ENCODE measurements around the gene CASKIN1.

CASKIN1 gene

GRCh38 chr16:2196162-2196980 is at the start of gene CASKIN1:
CASKIN1 (minus strand) TSS chr16:2196605; CDS start chr16:2196432, 173 bp downstream.
- no peak for DNase-seq
- Histone ChIP-seq H3K9me3 (no peaks in the 10 kb centered on the region), H3K27ac (no peak within 1 kb of the TSS), H3K4me1 (peaks cover 0 to 21% (median 16%) of the 10 kb centered on the region in 4 donors), H3K36me3 (no peaks in the 10 kb centered on the region), H3K4me3 (peak within 1 kb of the TSS; percentile 33 to 50), H3K27me3 (peaks cover 2 to 64% of the 10 kb centered on the region in 2 donors)
- no peak for TF ChIP-seq CTCF (IDR thresholded peaks at IDR 0.05)
- intact Hi-C loops (cut with DNase I; ENCODE audit: low total_unique reads): no loop called here

GRCh38 chr16:2244926-2245795 is 48.8 kb upstream of the CASKIN1 start:
- DNase-seq: no peak
- Histone ChIP-seq H3K4me1 (peaks cover 0 to 6% (median 2%) of the 10 kb centered on the region in 4 donors), H3K36me3 (peaks cover 43 to 67% (median 49%) of the 10 kb centered on the region in 3 donors), H3K9me3 (no peaks in the 10 kb centered on the region), H3K27ac (no peak overlapping the region), H3K4me3 (no peak overlapping the region), H3K27me3 (no peaks in the 10 kb centered on the region)
- intact Hi-C loops (cut with DNase I; ENCODE audit: low total_unique reads): no loop called here
- TF ChIP-seq CTCF (IDR thresholded peaks at IDR 0.05): no peak

GRCh38 chr16:2244301-2244700 is 47.9 kb upstream of the CASKIN1 start:
- Histone ChIP-seq H3K4me3 (no peak overlapping the region), H3K9me3 (no peaks in the 10 kb centered on the region), H3K27me3 (no peaks in the 10 kb centered on the region), H3K36me3 (peaks cover 43 to 76% (median 49%) of the 10 kb centered on the region in 3 donors), H3K4me1 (no peaks in the 10 kb centered on the region), H3K27ac (no peak overlapping the region)
- intact Hi-C loops (cut with DNase I; ENCODE audit: low total_unique reads): no loop called here
- no peak for TF ChIP-seq CTCF (IDR thresholded peaks at IDR 0.05)
- DNase-seq: no peak

- no peak for TF ChIP-seq CTCF (IDR thresholded peaks at IDR 0.05)
- intact Hi-C loops (cut with DNase I; ENCODE audit: low total_unique reads): no loop called here
Measured at GRCh38 chr16:2243781-2244180, 47.4 kb upstream of the CASKIN1 start.

GRCh38 chr16:2243031-2243528 is 46.7 kb upstream of the CASKIN1 start:
- Histone ChIP-seq H3K4me3 (no peak overlapping the region), H3K27ac (no peak overlapping the region), H3K4me1 (no peaks in the 10 kb centered on the region), H3K27me3 (peaks cover 0 to 1% of the 10 kb centered on the region in 2 donors), H3K9me3 (no peaks in the 10 kb centered on the region), H3K36me3 (peaks cover 43 to 78% (median 45%) of the 10 kb centered on the region in 3 donors)
- intact Hi-C loops (cut with DNase I; ENCODE audit: low total_unique reads): no loop called here
- no peak for TF ChIP-seq CTCF (IDR thresholded peaks at IDR 0.05)
- DNase-seq: no peak

More at GRCh38 chr16:2243781-2244180, 47.4 kb upstream of the CASKIN1 start:
- no peak for DNase-seq
- Histone ChIP-seq H3K9me3 (no peaks in the 10 kb centered on the region), H3K27me3 (no peaks in the 10 kb centered on the region), H3K27ac (no peak overlapping the region), H3K4me3 (no peak overlapping the region), H3K4me1 (no peaks in the 10 kb centered on the region), H3K36me3 (peaks cover 43 to 78% (median 45%) of the 10 kb centered on the region in 3 donors)
